GM12878 (cell line): ENCODE data around the gene PDK1. TPM values are rescaled to one million over a fixed set of nuclear protein-coding genes. Genes with fewer than 3 reads are reported as not detected.

ENCODE experiments used
- ASH2L ChIP-seq: fragments of 300-600, 200-600 bp; sonication (generic); IDR thresholded peaks from 2 replicates; pipeline ENCODE4 v1.6.1; 2017; ENCODE audit warnings: low read depth, mild to moderate bottlenecking, borderline replicate concordance
- CREM ChIP-seq: IDR thresholded peaks from 2 replicates; pipeline ENCODE4 v1.6.1; 2014; ENCODE audit warnings: antibody characterized with exemption, low read depth
- FOXM1 ChIP-seq: IDR thresholded peaks from 2 replicates; pipeline ENCODE4 v1.6.1; 2012; ENCODE audit warnings: low read depth, mild to moderate bottlenecking, inconsistent platforms, low read length, moderate library complexity
- MYC ChIP-seq: IDR thresholded peaks from 2 replicates; pipeline ENCODE4 v1.6.1; 2011; ENCODE audit warnings: mild to moderate bottlenecking, low read length, moderate library complexity, inconsistent platforms; ENCODE audit not compliant: insufficient read depth, insufficient replicate concordance, insufficient read length, severe bottlenecking
- PBX3 ChIP-seq: IDR thresholded peaks from 2 replicates; pipeline ENCODE4 v1.6.1; 2011; ENCODE audit warnings: mild to moderate bottlenecking, low read depth, low read length, moderate library complexity; ENCODE audit not compliant: insufficient replicate concordance
- PKNOX1 ChIP-seq: fragments of 450-650 bp; IDR thresholded peaks from 2 replicates; pipeline ENCODE4 v1.6.1; 2016; ENCODE audit warnings: mild to moderate bottlenecking
- PML ChIP-seq: IDR thresholded peaks from 2 replicates; pipeline ENCODE4 v1.6.1; 2012; ENCODE audit warnings: low read length, inconsistent platforms
- POLR2AphosphoS5 ChIP-seq: IDR thresholded peaks from 2 replicates; pipeline ENCODE4 v1.6.1; 2011; ENCODE audit warnings: mild to moderate bottlenecking, low read length, inconsistent platforms
- POU2F2 ChIP-seq: IDR thresholded peaks from 3 replicates; pipeline ENCODE4 v1.6.1; 2011; ENCODE audit warnings: low read depth, mild to moderate bottlenecking, low read length, borderline replicate concordance
- RUNX3 ChIP-seq: IDR thresholded peaks from 2 replicates; pipeline ENCODE4 v1.6.1; 2012; ENCODE audit warnings: low read length, inconsistent platforms
- SREBF2 ChIP-seq: IDR thresholded peaks from 2 replicates; pipeline ENCODE4 v1.6.1; 2012; ENCODE audit warnings: mild to moderate bottlenecking, low read length
- TCF3 ChIP-seq: IDR thresholded peaks from 2 replicates; pipeline ENCODE4 v1.6.1; 2012; ENCODE audit warnings: low read depth, mild to moderate bottlenecking, low read length, borderline replicate concordance; ENCODE audit not compliant: insufficient read depth
- USF1 ChIP-seq: IDR thresholded peaks from 2 replicates; pipeline ENCODE4 v1.6.1; 2011; ENCODE audit warnings: borderline replicate concordance, low read depth, mild to moderate bottlenecking, moderate library complexity, mixed read lengths, low read length; ENCODE audit not compliant: insufficient read depth; ENCODE audit errors: extremely low read length
- USF2 ChIP-seq: IDR thresholded peaks from 2 replicates; pipeline ENCODE4 v1.6.1; 2011; ENCODE audit warnings: low read depth, low read length, improper control_type of control experiment, borderline replicate concordance
- YBX1 ChIP-seq: fragments of 450-650 bp; IDR thresholded peaks from 2 replicates; pipeline ENCODE4 v1.6.1; 2016; ENCODE audit warnings: antibody characterized with exemption
- polyA plus RNA-seq, 11 experiments: library from polyadenylated mRNA; depleted of rRNA in 4 of 11; unstranded in 6 of 11; stranded (reverse) in 5 of 11; fragments of >200 nt; fragmentation: Nextera tagmentation in 4 of 11; fragmentation: Illumina TruSeq in 1 of 11; extraction: Ambion mirVana in 4 of 11; extraction: Trizol in 1 of 11; gene quantifications; 1 replicate in 1 of 11; 2 replicates in 10 of 11; pipeline versions ENCODE4 v1.2.1 to v1.2.3, GENCODE V29; 2011 to 2016; ENCODE audit warnings: inconsistent platforms in 2 of 11, missing spikeins in 2 of 11, low read depth in 1 of 11
- total RNA-seq, 4 experiments: library from RNA; depleted of rRNA in 3 of 4; stranded (reverse); fragments of >200 nt in 3 of 4; fragmentation: Illumina TruSeq in 1 of 4; extraction: Trizol in 1 of 4; gene quantifications; 2 replicates each; pipeline versions ENCODE4 v1.2.1 to v1.2.3, GENCODE V29; 2013 to 2021
- TF ChIP-seq, protein P1 (sequence below): fragments of 450-650 bp; IDR thresholded peaks from 2 replicates; pipeline ENCODE4 v1.6.1; 2016; ENCODE audit warnings: mild to moderate bottlenecking, moderate library complexity, borderline replicate concordance
- TF ChIP-seq, protein P2 (sequence below): fragments of 450-650 bp; IDR thresholded peaks from 2 replicates; pipeline ENCODE4 v1.6.1; 2018; ENCODE audit warnings: mild to moderate bottlenecking, low read depth, moderate library complexity; ENCODE audit not compliant: partially characterized antibody

The PDK1 gene
- total and polyA plus RNA-seq, 10 of the 15 experiments (the other 5 are each of a cell fraction or from before 2014, with no cell fraction given) = 5.3 to 128 (median 17.1) TPM

GRCh38 chr2:172555522-172556283 lies at the start of gene PDK1 (continued):
- TF ChIP-seq PKNOX1 (peak; percentile 66; the same call in 1 of the 2 replicates), RUNX3 (peak; percentile 50), CREM (peak; percentile 54; the same call in 1 of the 2 replicates), TCF3 (no peak), USF1 (no peak), SREBF2 (no peak), PBX3 (peak; percentile 53), YBX1 (no peak), POLR2AphosphoS5 (peak; percentile 73), PML (0 out of 2 replicates have a peak, but pooled peaks have one; percentile 63), FOXM1 (no peak), MYC (no peak), ASH2L (0 out of 2 replicates have a peak, but pooled peaks have one; percentile 13), USF2 (no peak), POU2F2 (0 out of 3 replicates have a peak, but pooled peaks have one; percentile 2)
- TF ChIP-seq, protein P1, sequence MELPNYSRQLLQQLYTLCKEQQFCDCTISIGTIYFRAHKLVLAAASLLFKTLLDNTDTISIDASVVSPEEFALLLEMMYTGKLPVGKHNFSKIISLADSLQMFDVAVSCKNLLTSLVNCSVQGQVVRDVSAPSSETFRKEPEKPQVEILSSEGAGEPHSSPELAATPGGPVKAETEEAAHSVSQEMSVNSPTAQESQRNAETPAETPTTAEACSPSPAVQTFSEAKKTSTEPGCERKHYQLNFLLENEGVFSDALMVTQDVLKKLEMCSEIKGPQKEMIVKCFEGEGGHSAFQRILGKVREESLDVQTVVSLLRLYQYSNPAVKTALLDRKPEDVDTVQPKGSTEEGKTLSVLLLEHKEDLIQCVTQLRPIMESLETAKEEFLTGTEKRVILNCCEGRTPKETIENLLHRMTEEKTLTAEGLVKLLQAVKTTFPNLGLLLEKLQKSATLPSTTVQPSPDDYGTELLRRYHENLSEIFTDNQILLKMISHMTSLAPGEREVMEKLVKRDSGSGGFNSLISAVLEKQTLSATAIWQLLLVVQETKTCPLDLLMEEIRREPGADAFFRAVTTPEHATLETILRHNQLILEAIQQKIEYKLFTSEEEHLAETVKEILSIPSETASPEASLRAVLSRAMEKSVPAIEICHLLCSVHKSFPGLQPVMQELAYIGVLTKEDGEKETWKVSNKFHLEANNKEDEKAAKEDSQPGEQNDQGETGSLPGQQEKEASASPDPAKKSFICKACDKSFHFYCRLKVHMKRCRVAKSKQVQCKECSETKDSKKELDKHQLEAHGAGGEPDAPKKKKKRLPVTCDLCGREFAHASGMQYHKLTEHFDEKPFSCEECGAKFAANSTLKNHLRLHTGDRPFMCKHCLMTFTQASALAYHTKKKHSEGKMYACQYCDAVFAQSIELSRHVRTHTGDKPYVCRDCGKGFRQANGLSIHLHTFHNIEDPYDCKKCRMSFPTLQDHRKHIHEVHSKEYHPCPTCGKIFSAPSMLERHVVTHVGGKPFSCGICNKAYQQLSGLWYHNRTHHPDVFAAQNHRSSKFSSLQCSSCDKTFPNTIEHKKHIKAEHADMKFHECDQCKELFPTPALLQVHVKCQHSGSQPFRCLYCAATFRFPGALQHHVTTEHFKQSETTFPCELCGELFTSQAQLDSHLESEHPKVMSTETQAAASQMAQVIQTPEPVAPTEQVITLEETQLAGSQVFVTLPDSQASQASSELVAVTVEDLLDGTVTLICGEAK = no peak
- TF ChIP-seq, protein P2, sequence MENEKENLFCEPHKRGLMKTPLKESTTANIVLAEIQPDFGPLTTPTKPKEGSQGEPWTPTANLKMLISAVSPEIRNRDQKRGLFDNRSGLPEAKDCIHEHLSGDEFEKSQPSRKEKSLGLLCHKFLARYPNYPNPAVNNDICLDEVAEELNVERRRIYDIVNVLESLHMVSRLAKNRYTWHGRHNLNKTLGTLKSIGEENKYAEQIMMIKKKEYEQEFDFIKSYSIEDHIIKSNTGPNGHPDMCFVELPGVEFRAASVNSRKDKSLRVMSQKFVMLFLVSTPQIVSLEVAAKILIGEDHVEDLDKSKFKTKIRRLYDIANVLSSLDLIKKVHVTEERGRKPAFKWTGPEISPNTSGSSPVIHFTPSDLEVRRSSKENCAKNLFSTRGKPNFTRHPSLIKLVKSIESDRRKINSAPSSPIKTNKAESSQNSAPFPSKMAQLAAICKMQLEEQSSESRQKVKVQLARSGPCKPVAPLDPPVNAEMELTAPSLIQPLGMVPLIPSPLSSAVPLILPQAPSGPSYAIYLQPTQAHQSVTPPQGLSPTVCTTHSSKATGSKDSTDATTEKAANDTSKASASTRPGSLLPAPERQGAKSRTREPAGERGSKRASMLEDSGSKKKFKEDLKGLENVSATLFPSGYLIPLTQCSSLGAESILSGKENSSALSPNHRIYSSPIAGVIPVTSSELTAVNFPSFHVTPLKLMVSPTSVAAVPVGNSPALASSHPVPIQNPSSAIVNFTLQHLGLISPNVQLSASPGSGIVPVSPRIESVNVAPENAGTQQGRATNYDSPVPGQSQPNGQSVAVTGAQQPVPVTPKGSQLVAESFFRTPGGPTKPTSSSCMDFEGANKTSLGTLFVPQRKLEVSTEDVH = no peak
